Ectodermal cell (in vitro differentiated cells): ENCODE measurements around the gene YWHAB.

ENCODE experiments used
- H3K27ac ChIP-seq: 2 replicates; pipeline ENCODE4 v1.7.0; 2013; ENCODE audit warnings: mild to moderate bottlenecking, low read depth, low read length; ENCODE audit not compliant: insufficient read depth, poor library complexity, severe bottlenecking
- H3K27me3 ChIP-seq: 2 replicates; pipeline ENCODE4 v1.7.0; 2013; ENCODE audit warnings: mild to moderate bottlenecking, low read length; ENCODE audit not compliant: insufficient read depth, control insufficient read depth, poor library complexity, severe bottlenecking
- H3K36me3 ChIP-seq: one replicate; pipeline ENCODE4 v1.7.0; 2013; ENCODE audit warnings: low read length; ENCODE audit not compliant: control insufficient read depth, insufficient read depth
- H3K4me1 ChIP-seq: one replicate; pipeline ENCODE4 v1.7.0; 2013; ENCODE audit warnings: low read length; ENCODE audit not compliant: control insufficient read depth, insufficient read depth
- H3K4me3 ChIP-seq: 2 replicates; pipeline ENCODE4 v1.7.0; 2013; ENCODE audit warnings: low read depth, low read length, control low read depth; ENCODE audit not compliant: insufficient read depth
- H3K9me3 ChIP-seq: 2 replicates; pipeline ENCODE4 v1.7.0; 2013; ENCODE audit warnings: mild to moderate bottlenecking, low read length, moderate library complexity; ENCODE audit not compliant: control insufficient read depth
- WGBS, 2 experiments: methylation state at CpG; one replicate each; pipeline ENCODE4 v1.1.7; 2013; ENCODE audit warnings: missing lambda C conversion rate in 2 of 2; 5-methylcytosine and 5-hydroxymethylcytosine counted together

The YWHAB gene

DNA sequence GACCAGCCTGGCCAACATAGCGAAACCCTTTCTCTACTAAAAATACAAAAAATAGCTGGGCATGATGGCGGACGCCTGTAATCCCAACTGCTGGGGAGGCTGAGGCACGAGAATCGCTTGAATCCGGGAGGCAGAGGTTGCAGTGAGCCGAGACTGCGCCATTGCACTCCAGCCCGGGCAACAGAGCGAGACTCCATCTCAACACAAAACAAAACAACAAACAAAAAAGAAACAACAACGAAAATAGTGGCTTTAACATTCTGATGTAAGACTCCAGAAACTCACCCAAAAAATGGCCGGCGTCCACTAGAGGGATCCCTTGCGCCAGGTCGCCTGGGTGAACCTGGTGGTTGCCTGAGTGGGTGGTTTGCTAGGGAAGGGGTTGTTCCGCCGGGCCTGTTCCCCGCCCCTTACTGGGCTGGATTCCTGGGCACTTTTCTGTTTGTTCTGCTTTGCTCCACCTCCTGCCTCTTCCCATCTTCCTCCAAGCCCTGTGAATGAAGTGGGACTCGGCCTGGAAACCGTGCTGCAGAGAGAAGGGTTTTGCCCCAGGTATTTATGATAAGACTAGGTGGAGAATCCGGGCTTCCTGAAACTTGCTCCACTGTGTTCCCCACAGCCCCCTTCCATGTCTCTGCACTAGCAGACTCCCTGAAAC lies 25.9 kb downstream of the YWHAB start:
- H3K9me3 ChIP-seq, result no peaks in the 10 kb centered on the region
- no peaks in the 10 kb centered on the region for H3K4me1 ChIP-seq
- H3K4me3 ChIP-seq, result no peak overlapping the region
- no peaks in the 10 kb centered on the region for H3K27me3 ChIP-seq
- 48 to 49% methylated on average over 21 of the region's 21 CpGs for WGBS, 2 experiments
- no peaks in the 10 kb centered on the region for H3K36me3 ChIP-seq
- H3K27ac ChIP-seq, result no peak overlapping the region

DNA sequence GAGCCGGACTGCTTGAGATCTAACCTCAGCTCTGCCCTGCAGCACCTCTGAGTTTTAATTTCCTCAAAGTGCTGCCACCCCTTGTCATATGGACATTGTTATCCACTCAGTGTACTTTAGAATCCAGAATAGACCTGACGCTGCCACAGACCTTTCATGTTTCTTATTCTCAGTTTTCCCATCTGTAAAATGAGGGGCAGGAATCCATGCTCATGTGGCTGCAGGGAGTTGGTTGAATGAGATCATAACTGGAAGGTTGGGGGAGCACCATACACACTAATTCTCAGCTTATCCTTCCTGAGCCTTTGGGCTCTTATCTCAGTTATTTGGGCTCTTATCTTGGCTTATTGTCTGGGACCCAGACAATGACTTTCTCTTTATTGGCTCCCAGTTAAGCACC lies 26.7 kb downstream of the YWHAB start:
- H3K36me3 ChIP-seq, result no peaks in the 10 kb centered on the region
- 92% methylated on average over 2 of the region's 2 CpGs for WGBS, 2 experiments
- peaks cover 2% of the 10 kb centered on the region for H3K4me1 ChIP-seq
- H3K27ac ChIP-seq, result no peak overlapping the region
- H3K4me3 ChIP-seq, result no peak overlapping the region
- no peaks in the 10 kb centered on the region for H3K27me3 ChIP-seq
- no peaks in the 10 kb centered on the region for H3K9me3 ChIP-seq

DNA sequence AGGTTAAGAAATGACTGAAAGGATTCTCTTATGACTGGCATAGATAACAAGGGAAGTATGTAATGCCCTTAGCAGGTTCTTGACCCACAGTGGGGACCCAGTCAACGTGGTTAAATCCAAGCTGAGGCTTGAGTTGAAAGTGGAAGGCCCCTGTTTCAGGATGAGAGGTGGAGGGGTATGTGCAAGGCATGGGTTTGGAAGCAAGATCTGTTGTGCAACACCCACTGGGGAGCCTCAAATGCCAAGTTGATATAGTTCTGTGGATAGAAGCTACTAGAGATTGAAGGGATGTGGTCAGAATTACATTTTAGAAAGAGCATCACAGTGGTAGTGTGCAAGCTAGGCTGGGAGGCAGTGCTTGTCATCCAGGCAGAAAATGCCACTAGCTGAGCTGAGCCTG lies 29.4 kb downstream of the YWHAB start:
- H3K4me1 ChIP-seq, result peaks cover 2% of the 10 kb centered on the region
- H3K27ac ChIP-seq, result no peak overlapping the region
- 90 to 94% methylated on average over 1 of the region's 1 CpG for WGBS, 2 experiments
- H3K9me3 ChIP-seq, result no peaks in the 10 kb centered on the region
- no peak overlapping the region for H3K4me3 ChIP-seq
- H3K27me3 ChIP-seq, result no peaks in the 10 kb centered on the region
- peaks cover 9% of the 10 kb centered on the region for H3K36me3 ChIP-seq

DNA sequence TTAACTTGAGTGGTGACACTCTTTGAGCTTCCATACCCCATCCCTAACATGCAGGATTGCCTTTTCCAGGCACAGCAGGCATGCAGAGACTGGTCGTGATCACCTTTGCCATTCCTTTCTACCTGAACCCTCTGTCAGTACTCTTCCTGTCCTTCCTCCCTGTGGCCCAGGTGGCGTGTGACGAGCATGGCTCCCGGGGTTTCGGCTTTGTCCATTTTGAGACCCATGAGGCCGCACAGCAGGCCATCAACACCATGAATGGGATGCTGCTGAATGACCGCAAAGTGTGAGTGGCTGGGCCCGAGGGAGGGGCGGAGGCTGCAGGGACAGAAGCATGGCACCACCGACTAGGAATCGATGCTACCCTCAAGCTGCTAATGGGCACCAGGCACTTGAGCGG lies 31.1 kb downstream of the YWHAB start:
- H3K27ac ChIP-seq, result no peak overlapping the region
- no peaks in the 10 kb centered on the region for H3K27me3 ChIP-seq
- peaks cover 12% of the 10 kb centered on the region for H3K36me3 ChIP-seq
- no peak overlapping the region for H3K4me3 ChIP-seq
- H3K9me3 ChIP-seq, result no peaks in the 10 kb centered on the region
- 70 to 73% methylated on average over 12 of the region's 12 CpGs for WGBS, 2 experiments
- H3K4me1 ChIP-seq, result peaks cover 2% of the 10 kb centered on the region

DNA sequence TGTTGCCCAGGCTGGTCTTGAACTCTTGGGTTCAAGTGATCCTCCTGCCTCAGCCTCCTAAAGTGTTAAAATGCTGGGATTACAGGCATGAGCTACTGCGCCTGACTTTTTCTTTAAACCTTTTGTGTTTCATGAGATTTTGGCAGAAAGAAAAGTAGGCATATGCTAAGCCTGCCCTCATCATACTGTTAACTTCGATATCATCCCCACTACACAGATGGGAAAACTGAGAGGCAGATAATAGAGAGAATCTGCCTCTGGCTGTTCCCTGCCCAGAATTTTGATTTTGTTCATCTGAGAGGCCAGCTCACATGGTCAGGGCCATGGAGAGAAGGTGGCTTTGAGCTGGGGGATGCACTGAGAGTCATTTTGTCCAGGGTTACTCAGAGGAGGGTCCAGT lies 31.9 kb downstream of the YWHAB start:
- 82 to 97% methylated on average over 2 of the region's 2 CpGs for WGBS, 2 experiments
- peaks cover 12% of the 10 kb centered on the region for H3K36me3 ChIP-seq
- H3K27me3 ChIP-seq, result no peaks in the 10 kb centered on the region
- H3K9me3 ChIP-seq, result no peaks in the 10 kb centered on the region
- H3K4me1 ChIP-seq, result peaks cover 2% of the 10 kb centered on the region
- no peak overlapping the region for H3K4me3 ChIP-seq
- no peak overlapping the region for H3K27ac ChIP-seq

DNA sequence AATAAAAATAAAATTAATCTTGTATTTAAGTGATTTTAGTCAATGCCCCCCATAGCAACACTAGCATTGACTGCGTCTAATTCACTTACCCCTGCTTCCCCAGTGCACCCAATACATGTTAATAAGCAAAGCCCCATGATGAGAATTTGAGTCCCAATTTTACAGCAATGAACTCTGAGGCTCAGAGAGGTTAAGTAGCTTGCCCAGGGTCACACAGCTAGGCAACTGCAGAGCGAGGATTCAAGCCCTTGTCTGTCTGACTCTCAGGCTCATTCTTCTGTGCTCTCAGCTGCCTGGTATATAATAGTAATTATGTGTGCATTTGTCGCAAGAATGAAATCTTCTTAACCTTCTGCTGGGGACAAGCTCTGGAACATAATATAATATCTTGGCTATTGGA lies 32.8 kb downstream of the YWHAB start:
- Histone ChIP-seq H3K4me3 (no peak overlapping the region), H3K4me1 (peaks cover 2% of the 10 kb centered on the region), H3K36me3 (peaks cover 12% of the 10 kb centered on the region), H3K27me3 (no peaks in the 10 kb centered on the region), H3K9me3 (no peaks in the 10 kb centered on the region), H3K27ac (no peak overlapping the region)
- WGBS, 2 experiments, result 94% methylated on average over 3 of the region's 3 CpGs

DNA sequence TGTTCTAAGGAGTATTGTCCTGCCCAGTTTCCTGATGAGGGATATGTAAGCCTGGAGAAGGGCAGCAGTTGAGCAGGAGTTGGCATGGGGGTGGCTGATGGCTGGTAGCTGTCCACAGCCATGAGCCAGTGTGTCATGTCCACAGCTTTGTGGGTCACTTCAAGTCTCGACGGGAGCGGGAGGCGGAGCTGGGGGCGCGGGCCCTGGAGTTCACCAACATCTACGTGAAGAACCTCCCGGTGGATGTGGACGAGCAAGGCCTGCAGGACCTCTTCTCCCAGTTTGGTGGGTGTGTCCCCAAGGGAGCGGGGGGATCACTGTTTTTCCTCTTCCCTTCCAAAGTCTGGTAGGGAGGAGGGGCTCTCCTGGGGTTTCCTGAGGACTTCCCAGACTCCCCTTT lies 33.3 kb downstream of the YWHAB start:
- Histone ChIP-seq H3K4me3 (no peak overlapping the region), H3K27me3 (no peaks in the 10 kb centered on the region), H3K9me3 (no peaks in the 10 kb centered on the region), H3K27ac (no peak overlapping the region), H3K36me3 (peaks cover 12% of the 10 kb centered on the region), H3K4me1 (peaks cover 2% of the 10 kb centered on the region)
- WGBS, 2 experiments, result 95 to 96% methylated on average over 10 of the region's 10 CpGs

DNA sequence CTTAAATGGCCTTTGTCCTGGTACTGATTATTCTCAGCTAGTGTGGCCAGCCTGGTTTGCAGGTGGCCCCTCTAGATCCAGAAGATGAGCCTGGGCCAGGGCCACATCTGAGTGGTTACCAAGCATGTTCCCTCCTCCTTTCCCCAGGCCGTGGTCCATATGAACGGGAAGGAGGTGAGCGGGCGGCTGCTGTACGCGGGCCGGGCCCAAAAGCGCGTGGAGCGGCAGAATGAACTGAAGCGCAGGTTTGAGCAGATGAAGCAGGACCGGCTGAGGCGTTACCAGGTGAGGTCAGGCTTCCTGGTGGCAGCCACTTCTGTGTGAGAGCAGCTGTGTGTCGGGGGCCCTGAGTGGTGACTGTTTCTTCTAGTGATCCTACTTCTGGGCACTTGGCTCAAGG lies 35.9 kb downstream of the YWHAB start:
- H3K4me1 ChIP-seq, result peaks cover 2% of the 10 kb centered on the region
- WGBS, 2 experiments, result 96 to 97% methylated on average over 14 of the region's 14 CpGs
- no peak overlapping the region for H3K27ac ChIP-seq
- peaks cover 17% of the 10 kb centered on the region for H3K36me3 ChIP-seq
- H3K27me3 ChIP-seq, result no peaks in the 10 kb centered on the region
- H3K9me3 ChIP-seq, result no peaks in the 10 kb centered on the region
- H3K4me3 ChIP-seq, result no peak overlapping the region

DNA sequence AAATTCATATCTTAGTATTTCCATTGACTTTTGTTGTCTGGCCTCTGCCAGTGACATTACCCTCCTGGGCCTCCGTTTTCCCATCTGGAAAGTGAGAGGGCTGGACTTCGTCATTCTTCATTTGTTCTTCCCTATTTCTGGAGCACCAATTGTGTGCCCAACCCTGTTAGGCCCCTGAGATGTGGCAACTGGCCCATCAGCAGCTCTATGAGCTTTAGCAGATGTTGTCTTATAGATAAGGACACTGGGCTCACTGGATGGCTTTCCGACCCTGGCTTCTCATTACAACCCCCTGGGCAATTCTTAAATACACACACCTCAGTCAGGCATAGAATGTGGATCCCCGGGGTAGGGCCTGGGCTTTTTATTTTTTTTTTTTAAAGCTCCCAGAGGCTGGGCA lies 39.0 kb downstream of the YWHAB start:
- Histone ChIP-seq H3K4me3 (no peak overlapping the region), H3K27me3 (no peaks in the 10 kb centered on the region)

DNA sequence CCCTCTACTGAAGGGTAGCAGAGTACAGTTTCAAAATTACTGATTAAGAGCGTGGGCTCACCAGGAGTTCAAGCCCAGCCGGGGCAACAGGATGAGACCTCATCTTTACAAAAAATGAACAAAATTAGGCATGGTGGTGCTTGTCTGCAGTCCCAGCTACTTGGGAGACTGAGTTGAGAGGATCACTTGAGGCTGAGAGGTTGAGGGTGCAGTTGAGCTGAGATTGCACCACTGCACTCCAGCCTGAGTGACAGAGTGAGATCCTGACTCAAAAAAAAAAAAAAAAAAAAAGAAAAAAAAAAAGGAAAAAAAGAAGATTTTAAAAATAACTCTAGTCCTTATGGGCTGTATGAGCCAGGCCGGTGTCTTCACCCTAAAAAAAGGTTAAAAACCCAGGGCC lies 43.1 kb downstream of the YWHAB start:
- WGBS, 2 experiments, result 75 to 78% methylated on average over 3 of the region's 3 CpGs
- Histone ChIP-seq H3K36me3 (peaks cover 23% of the 10 kb centered on the region), H3K27me3 (no peaks in the 10 kb centered on the region), H3K9me3 (no peaks in the 10 kb centered on the region), H3K4me1 (no peaks in the 10 kb centered on the region), H3K4me3 (no peak overlapping the region), H3K27ac (no peak overlapping the region)

More for the DNA sequence above, 39.0 kb downstream of the YWHAB start:
- no peak overlapping the region for H3K27ac ChIP-seq
- no peaks in the 10 kb centered on the region for H3K4me1 ChIP-seq
- H3K9me3 ChIP-seq, result no peaks in the 10 kb centered on the region
- WGBS, 2 experiments, result 87 to 90% methylated on average over 4 of the region's 4 CpGs
- H3K36me3 ChIP-seq, result peaks cover 12% of the 10 kb centered on the region
